GM19238 (cell line): ENCODE results near the gene CD37.
"Not testable (repeated sequence)": the region's sequence is repeated elsewhere in the genome, so short reads cannot be mapped to it uniquely, and the experiment has no call there.

ENCODE experiments used
- DNase-seq: peaks from one replicate; pipeline ENCODE4 v3.0.0; 2011; ENCODE audit warnings: low spot score; ENCODE audit not compliant: insufficient read length

The CD37 gene

GRCh38 chr19:49347191-49347590 is 12.0 kb downstream of the CD37 start:
- DNase-seq, result no peak

DNA sequence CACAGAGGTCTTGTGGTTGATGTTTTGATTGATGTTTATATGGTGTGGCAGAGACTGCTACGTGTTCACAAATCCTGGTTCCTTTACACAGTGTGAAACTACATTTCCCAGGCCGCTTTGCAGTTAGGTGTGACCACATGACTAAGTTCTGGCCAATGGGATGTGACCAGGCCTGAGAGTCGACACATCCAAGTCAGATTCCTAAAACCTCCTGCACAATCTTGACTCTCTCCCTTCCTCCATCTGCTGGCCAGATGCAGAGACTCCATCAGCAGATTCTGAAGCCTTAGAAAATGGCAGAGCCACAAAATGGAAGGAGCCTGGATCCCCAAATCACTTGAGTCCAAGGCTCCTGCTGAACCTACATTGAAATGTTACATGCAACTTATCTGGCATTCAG is 12.6 kb downstream of the CD37 start:
- no peak for DNase-seq

- no peak for DNase-seq
Measured at GRCh38 chr19:49348305-49349189, 13.3 kb downstream of the CD37 start.

- DNase-seq, result no peak
Measured at GRCh38 chr19:49349567-49349966, 14.4 kb downstream of the CD37 start.

DNA sequence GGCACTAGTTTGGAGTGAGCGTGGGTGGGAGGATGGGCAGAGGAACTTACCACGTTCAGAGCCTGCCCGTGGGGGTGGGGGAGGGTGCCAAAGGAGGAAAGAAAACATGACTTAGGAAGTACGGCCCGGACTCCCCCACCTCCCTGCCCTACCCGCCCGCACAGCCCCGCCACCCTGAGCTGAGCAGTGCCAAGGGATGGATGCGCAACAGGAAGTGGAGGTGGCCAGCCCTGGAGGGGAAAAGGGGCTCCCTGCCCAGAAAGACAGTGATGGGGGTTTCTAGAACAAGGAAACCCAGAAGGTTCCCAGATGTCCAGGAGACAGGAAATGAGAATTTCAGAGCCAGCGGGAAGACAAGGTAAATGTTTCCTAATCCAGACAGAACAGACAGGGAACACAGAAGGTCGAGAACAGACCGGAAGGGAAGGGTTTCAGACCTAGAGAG is 20.7 kb downstream of the CD37 start:
- no peak for DNase-seq

DNA sequence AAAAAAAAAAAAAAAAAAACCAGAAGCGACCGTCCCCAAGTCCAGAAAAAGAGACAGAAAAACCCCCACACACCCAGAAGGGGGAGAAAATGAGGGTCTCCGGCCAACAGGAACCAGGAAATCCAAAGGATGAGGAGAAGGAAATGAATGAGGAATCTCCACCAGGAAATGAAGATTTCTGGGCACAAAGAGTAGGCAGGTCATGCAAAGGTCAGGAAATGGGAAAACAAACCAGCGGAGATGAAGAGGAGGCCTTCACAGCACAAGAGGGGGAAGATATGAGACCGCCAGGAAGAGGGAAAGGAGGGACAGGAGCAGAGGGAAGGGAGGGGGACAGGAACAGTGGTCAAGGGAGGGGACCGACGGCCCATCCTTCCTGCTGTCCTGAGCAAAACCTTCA is 21.2 kb downstream of the CD37 start:
- no peak for DNase-seq

GRCh38 chr19:49357186-49357585 is 22.0 kb downstream of the CD37 start:
- no peak for DNase-seq

GRCh38 chr19:49359851-49360820 is 24.9 kb downstream of the CD37 start:
- DNase-seq, result no peak

DNA sequence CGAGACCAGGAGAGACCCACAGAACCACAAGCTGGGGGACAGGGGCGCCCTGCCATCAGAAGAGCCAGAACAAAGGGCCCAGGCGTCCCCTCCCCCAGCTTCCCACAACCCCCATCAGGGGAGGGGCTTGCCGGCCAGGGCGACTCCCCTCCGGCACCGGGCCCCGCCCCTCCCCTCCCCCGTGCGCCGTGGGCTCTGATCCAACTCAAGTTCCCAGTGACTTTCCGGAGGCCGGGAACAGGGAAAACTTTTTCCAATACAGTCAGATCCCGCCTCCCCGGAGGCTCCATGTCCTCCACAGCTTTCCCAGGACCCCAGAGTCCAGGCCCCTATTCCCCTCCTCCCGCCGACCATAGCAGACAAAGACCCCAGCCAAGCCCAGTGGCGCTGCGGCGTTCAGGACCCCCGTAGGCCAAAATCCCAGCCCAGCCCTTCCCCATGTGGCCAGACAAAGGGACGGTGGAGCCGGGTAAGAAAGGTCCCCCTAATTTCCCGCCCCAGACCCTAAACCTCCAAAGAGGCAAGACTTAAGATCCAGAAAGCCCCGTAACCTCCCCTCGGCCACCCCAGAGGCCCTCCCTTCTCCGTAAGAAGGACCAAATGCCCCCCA is 26.3 kb downstream of the CD37 start:
- DNase-seq, result no peak

DNA sequence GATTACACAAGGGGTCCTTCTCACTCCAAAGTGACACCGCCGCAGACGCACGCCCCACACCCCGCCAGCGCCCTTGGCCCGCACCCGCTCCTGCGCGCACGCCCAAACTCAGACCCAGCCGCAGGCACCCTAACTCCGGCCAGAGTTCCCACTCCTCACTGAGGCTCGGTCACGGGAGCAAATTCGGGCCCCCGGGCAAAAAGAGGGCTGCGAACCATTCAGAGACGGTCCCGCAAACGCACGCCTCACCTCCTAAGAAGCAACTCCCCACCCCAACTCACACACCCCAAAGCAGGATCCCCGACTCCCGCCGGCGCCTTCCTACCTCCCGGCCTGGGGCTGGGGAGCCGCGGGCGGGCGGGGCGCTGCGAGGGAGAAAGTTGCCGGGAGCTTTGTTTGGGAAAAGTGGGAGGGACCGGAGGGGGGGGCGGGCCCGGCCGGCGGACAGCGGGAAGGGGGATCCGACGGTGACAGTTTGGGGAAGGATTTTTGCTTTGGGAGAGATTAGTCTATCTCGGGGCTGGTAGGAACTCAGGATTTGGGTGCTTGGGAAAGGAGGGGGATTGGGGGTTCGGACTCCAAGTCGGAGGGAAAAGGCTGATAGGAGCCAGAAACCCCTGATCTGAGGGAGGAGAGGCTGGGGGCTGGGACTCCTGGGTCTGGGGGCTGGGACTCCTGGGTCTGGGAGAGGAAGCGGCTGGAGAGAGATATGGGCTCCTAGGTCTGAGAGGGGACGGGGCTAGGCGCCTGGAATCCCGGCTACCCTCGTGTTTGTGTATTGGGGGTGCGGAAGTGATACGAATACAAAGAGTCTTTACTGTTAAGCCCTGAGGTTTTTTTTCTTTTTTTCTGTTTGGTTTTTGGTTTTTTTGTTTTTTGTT is 27.1 kb downstream of the CD37 start, which contains the start of gene TEAD2:
Gene TEAD2, minus strand, starts transcription at position 369 of the 881 bp plus-strand sequence. CDS start 2,341 bp downstream, outside the sequence.
- no peak for DNase-seq

- DNase-seq, result no peak
Measured at GRCh38 chr19:49362929-49363267, 27.7 kb downstream of the CD37 start.

DNA sequence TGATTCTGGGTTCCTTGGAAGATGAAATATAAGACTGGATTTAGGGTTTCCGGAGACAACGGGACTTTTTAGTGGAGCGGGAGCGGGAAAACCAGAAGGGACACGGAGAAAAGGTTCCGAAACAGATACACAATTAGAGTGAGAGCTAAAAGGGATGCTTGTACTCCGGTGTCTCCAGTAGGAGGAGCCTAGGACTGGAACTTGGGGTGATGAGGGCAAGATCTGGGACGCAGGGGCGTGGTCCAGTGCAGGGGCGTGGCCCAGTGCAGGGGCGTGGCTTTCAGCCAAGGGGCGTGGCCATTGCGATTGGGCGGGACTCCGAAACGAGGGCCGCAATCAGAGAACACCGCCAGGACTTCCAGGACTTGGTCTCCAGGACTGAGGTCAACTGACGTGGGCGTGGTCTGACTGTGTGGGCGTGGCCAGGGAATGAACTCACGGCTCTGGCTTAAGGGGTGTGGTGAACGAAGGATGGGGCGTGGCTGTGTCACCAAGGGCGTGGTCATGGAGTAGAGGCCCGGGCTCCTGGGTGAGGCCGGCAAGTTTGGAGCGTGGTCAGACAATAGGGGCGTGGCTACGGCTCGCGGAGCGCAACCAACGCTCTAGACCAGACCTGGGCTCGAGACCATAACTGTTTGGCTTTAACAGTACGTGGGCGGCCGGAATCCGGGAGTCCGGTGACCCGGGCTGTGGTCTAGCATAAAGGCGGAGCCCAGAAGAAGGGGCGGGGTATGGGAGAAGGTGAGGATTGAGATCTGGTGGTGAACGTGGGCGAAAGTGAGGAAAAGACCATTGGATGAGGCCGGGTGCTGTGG is 28.3 kb downstream of the CD37 start, which contains the start of gene DKKL1:
Gene DKKL1, plus strand, starts transcription at position 610 of the 815 bp plus-strand sequence. Its CDS starts 122 bp downstream, at position 732.
- DNase-seq, result peak; percentile 68

GRCh38 chr19:49364083-49364737 is 29.0 kb downstream of the CD37 start:
- no peak for DNase-seq

- DNase-seq, result no peak
Measured at GRCh38 chr19:49366110-49366509, 30.9 kb downstream of the CD37 start.

GRCh38 chr19:49368711-49369358 is 33.6 kb downstream of the CD37 start:
- no peak for DNase-seq

DNA sequence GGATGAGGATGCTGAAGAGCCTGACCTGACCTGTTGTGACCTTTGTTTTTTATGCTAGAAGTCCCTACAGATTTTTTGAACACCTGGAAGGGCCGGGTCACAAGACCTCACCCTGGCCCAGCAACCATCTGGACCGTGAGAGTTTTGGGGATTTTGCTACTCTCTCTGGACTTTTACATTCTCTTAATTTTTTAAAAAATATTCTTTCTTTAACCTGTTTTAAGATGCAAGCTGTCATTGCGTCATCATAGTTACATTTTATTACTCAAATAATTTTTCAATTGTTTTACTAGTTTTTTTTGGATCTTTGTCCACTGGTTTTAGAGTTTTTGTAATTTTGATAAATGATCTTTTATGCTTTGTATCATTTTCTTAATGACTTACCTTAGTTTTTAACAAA is 36.0 kb downstream of the CD37 start:
- no peak for DNase-seq

DNA sequence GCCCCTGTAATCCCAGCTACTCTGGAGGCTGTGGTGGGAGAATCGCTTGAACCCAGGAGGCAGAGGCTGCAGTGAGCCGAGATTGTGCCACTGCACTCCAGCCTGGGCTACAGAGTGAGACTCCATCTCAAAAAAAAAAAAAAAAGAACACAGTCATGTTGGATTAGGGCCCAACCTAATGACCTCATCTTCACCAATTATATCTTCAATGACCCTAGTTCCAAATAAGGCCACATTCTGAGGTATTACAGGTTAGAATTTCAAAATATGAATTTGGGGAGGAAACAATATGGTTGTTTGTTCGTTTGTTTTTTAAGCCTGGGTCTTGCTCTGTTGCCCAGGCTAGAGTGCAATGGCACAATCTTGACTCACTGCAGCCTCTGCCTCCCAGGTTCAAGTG is 38.0 kb downstream of the CD37 start:
- not testable (repeated sequence) for DNase-seq

DNA sequence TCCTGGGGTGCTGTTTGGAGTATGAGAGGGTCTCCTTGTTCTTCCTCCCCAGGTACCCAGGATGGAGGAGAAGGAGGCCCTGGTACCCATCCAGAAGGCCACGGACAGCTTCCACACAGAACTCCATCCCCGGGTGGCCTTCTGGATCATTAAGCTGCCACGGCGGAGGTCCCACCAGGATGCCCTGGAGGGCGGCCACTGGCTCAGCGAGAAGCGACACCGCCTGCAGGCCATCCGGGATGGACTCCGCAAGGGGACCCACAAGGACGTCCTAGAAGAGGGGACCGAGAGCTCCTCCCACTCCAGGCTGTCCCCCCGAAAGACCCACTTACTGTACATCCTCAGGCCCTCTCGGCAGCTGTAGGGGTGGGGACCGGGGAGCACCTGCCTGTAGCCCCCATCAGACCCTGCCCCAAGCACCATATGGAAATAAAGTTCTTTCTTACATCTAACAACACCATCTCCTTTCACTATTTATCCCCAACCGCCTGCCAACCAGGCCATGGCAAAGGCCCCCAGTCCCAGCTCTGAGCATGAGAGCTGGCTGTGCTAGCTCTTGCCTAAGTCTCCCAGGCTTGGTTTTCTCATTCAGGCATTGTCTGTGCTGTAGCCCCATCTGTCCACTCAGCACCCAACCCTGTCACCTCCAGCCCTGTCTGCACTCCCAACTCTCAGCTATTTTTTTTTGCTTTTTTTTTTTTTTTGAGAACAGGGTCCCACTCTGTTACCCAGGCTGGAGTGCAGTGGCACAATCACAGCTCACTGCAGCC is 39.6 kb downstream of the CD37 start:
- no peak for DNase-seq
